Rectal smooth muscle tissue (tissue), 1 donor: Measurements from ENCODE around the gene SHC2.
A peak's percentile ranks its signal among the peaks of the same experiment; 100 is the strongest.

Experiments used
- H3K27ac ChIP-seq: one replicate; pipeline ENCODE4 v1.7.0; 2013; ENCODE audit warnings: low read depth, low read length, inconsistent platforms
- H3K27me3 ChIP-seq: one replicate; pipeline ENCODE4 v1.7.0; 2013; ENCODE audit warnings: low read length; ENCODE audit not compliant: control insufficient read depth, insufficient read depth
- H3K36me3 ChIP-seq: one replicate; pipeline ENCODE4 v1.7.0; 2013; ENCODE audit warnings: low read length; ENCODE audit not compliant: control insufficient read depth, insufficient read depth
- H3K4me1 ChIP-seq: one replicate; pipeline ENCODE4 v1.7.0; 2013; ENCODE audit warnings: low read length; ENCODE audit not compliant: control insufficient read depth, insufficient read depth
- H3K4me3 ChIP-seq: one replicate; pipeline ENCODE4 v1.7.0; 2013; ENCODE audit warnings: low read length
- H3K9ac ChIP-seq: one replicate; pipeline ENCODE4 v1.7.0; 2013; ENCODE audit warnings: low read length

The SHC2 gene

GRCh38 chr19:460877-461720, at the start of gene SHC2:
Gene SHC2 (minus strand): TSS chr19:461033. CDS start chr19:460996, 37 bp downstream.
- Histone ChIP-seq H3K36me3 (no peaks in the 10 kb centered on the region), H3K9ac (peak within 1 kb of the TSS; percentile 21), H3K27ac (peak within 1 kb of the TSS; percentile 74), H3K4me1 (peaks cover 5% of the 10 kb centered on the region), H3K27me3 (no peaks in the 10 kb centered on the region), H3K4me3 (peak within 1 kb of the TSS; percentile 66)

- H3K4me1 ChIP-seq: peaks cover 13% of the 10 kb centered on the region
- no peak overlapping the region for H3K27ac ChIP-seq
- H3K36me3 ChIP-seq: no peaks in the 10 kb centered on the region
- H3K9ac ChIP-seq: no peak overlapping the region
- H3K4me3 ChIP-seq: peak overlapping the region; percentile 89
- H3K27me3 ChIP-seq: no peaks in the 10 kb centered on the region
Observed at GRCh38 chr19:508204-509150, 47.6 kb upstream of the SHC2 start.

GRCh38 chr19:507286-508203, 46.7 kb upstream of the SHC2 start, which contains the start of gene TPGS1:
Gene TPGS1 (plus strand): TSS chr19:507497. CDS start chr19:507507, 10 bp downstream.
- Histone ChIP-seq H3K4me1 (peaks cover 13% of the 10 kb centered on the region), H3K36me3 (no peaks in the 10 kb centered on the region), H3K4me3 (peak within 1 kb of the TSS; percentile 89), H3K9ac (peak within 1 kb of the TSS; percentile 69), H3K27ac (peak within 1 kb of the TSS; percentile 81), H3K27me3 (no peaks in the 10 kb centered on the region)

GRCh38 chr19:506404-507285, 45.8 kb upstream of the SHC2 start:
- H3K27ac ChIP-seq: peak overlapping the region; percentile 81
- peak overlapping the region; percentile 89 for H3K4me3 ChIP-seq
- H3K36me3 ChIP-seq: no peaks in the 10 kb centered on the region
- no peaks in the 10 kb centered on the region for H3K27me3 ChIP-seq
- peak overlapping the region; percentile 69 for H3K9ac ChIP-seq
- H3K4me1 ChIP-seq: peaks cover 13% of the 10 kb centered on the region

GRCh38 chr19:504616-505015, 43.8 kb upstream of the SHC2 start:
- no peak overlapping the region for H3K4me3 ChIP-seq
- H3K27me3 ChIP-seq: peaks cover 3% of the 10 kb centered on the region
- peaks cover 9% of the 10 kb centered on the region for H3K4me1 ChIP-seq
- no peaks in the 10 kb centered on the region for H3K36me3 ChIP-seq
- H3K9ac ChIP-seq: no peak overlapping the region
- H3K27ac ChIP-seq: no peak overlapping the region

- no peak overlapping the region for H3K9ac ChIP-seq
- H3K4me3 ChIP-seq: no peak overlapping the region
- no peaks in the 10 kb centered on the region for H3K36me3 ChIP-seq
- H3K4me1 ChIP-seq: peaks cover 3% of the 10 kb centered on the region
- H3K27ac ChIP-seq: no peak overlapping the region
- peaks cover 18% of the 10 kb centered on the region for H3K27me3 ChIP-seq
Observed at GRCh38 chr19:501646-502045, 40.8 kb upstream of the SHC2 start.

GRCh38 chr19:498977-499623, 38.3 kb upstream of the SHC2 start:
- Histone ChIP-seq H3K9ac (no peak overlapping the region), H3K4me1 (no peaks in the 10 kb centered on the region), H3K4me3 (no peak overlapping the region)

GRCh38 chr19:498511-498891, 37.7 kb upstream of the SHC2 start:
- no peaks in the 10 kb centered on the region for H3K36me3 ChIP-seq
- peaks cover 22% of the 10 kb centered on the region for H3K27me3 ChIP-seq
- no peak overlapping the region for H3K27ac ChIP-seq
- H3K4me1 ChIP-seq: no peaks in the 10 kb centered on the region
- H3K4me3 ChIP-seq: no peak overlapping the region
- H3K9ac ChIP-seq: no peak overlapping the region

More at GRCh38 chr19:498977-499623, 38.3 kb upstream of the SHC2 start:
- Histone ChIP-seq H3K27ac (no peak overlapping the region), H3K27me3 (peaks cover 22% of the 10 kb centered on the region), H3K36me3 (no peaks in the 10 kb centered on the region)

GRCh38 chr19:497869-498510, 37.2 kb upstream of the SHC2 start:
- Histone ChIP-seq H3K36me3 (no peaks in the 10 kb centered on the region), H3K4me1 (no peaks in the 10 kb centered on the region), H3K27ac (no peak overlapping the region), H3K27me3 (peaks cover 22% of the 10 kb centered on the region), H3K4me3 (no peak overlapping the region), H3K9ac (no peak overlapping the region)

GRCh38 chr19:497491-497868, 36.6 kb upstream of the SHC2 start:
- Histone ChIP-seq H3K36me3 (no peaks in the 10 kb centered on the region), H3K27me3 (peaks cover 22% of the 10 kb centered on the region), H3K4me1 (no peaks in the 10 kb centered on the region), H3K4me3 (no peak overlapping the region), H3K9ac (no peak overlapping the region), H3K27ac (no peak overlapping the region)
